MCF 10A (cell line): ENCODE measurements around the gene CACNA1B. TPM values are rescaled to one million over a fixed set of nuclear protein-coding genes. Genes with fewer than 3 reads are reported as not detected.
"Not testable (repeated sequence)": the region's sequence is repeated elsewhere in the genome, so short reads cannot be mapped to it uniquely, and the experiment has no call there.

Source experiments
- Bru-seq: library from RNA; stranded (reverse); fragments of 400-500 nt; gene quantifications from one replicate; lab custom pipeline; 2021; lab: Mats Ljungman, UMichigan
- BruChase-seq, 2 experiments: library from RNA; stranded (reverse); fragments of 400-500 nt; gene quantifications; one replicate each; lab custom pipeline; 2021; lab: Mats Ljungman, UMichigan
- BruUV-seq: library from RNA; stranded (reverse); fragments of 400-500 nt; replicated peaks from 2 replicates; lab custom pipeline; 2021; lab: Mats Ljungman, UMichigan
- CTCF ChIA-PET: fragments of 300-600 bp; sonication (Branson Sonifier 250); formaldehyde crosslinking; extraction: SDS; loops from one replicate; lab custom pipeline; 2021; ENCODE audit warnings: antibody characterized with exemption, inconsistent platforms; lab: Yijun Ruan, JAX
- POLR2A ChIA-PET: fragments of 300-600, 350-650 bp; sonication (Branson Sonifier 250); formaldehyde crosslinking; extraction: SDS; loops from one replicate; lab custom pipeline; 2020; ENCODE audit warnings: antibody characterized with exemption, inconsistent platforms; lab: Yijun Ruan, JAX
- DNase-seq: peaks from one replicate; pipeline ENCODE4 v3.0.0-alpha.2; 2018; ENCODE audit not compliant: unreplicated experiment
- H3K27ac Mint-ChIP-seq: one replicate; pipeline ENCODE4 v1.8.0; 2022; ENCODE audit warnings: mild to moderate bottlenecking, low read depth, mixed read lengths; ENCODE audit not compliant: unreplicated experiment
- H3K27me3 Mint-ChIP-seq: one replicate; pipeline ENCODE4 v1.8.0; 2022; ENCODE audit warnings: mixed read lengths; ENCODE audit not compliant: insufficient read depth, unreplicated experiment
- H3K36me3 Mint-ChIP-seq: one replicate; pipeline ENCODE4 v1.8.0; 2022; ENCODE audit warnings: mild to moderate bottlenecking, moderate library complexity, mixed read lengths; ENCODE audit not compliant: insufficient read depth, unreplicated experiment
- H3K4me1 Mint-ChIP-seq: one replicate; pipeline ENCODE4 v1.8.0; 2022; ENCODE audit warnings: mixed read lengths; ENCODE audit not compliant: insufficient read depth, unreplicated experiment
- H3K4me3 Mint-ChIP-seq: one replicate; pipeline ENCODE4 v1.8.0; 2022; ENCODE audit warnings: mild to moderate bottlenecking, moderate library complexity, mixed read lengths; ENCODE audit not compliant: unreplicated experiment
- H3K9me3 Mint-ChIP-seq: one replicate; pipeline ENCODE4 v1.8.0; 2022; ENCODE audit warnings: mixed read lengths; ENCODE audit not compliant: unreplicated experiment
- CTCF ChIP-seq: fragments of 200-600 bp; IDR thresholded peaks from one replicate; pipeline ENCODE4 v1.8.0; 2022; ENCODE audit warnings: antibody characterized with exemption, mild to moderate bottlenecking; ENCODE audit not compliant: unreplicated experiment
- intact Hi-C: fragments of 100-400 bp; cut with micrococcal nuclease; formaldehyde crosslinking; loops from 2 replicates; pipeline ENCODE4 v1.14.1; 2022
- long read RNA-seq: library from polyadenylated mRNA; stranded (forward); transcript quantifications from one replicate; pipeline ENCODE4 v2.0.0, GENCODE V29; 2022
- total RNA-seq: library from RNA; stranded (reverse); gene quantifications from 2 replicates; pipeline ENCODE4 v1.2.3, GENCODE V29; 2022

The CACNA1B gene
- total RNA-seq (not detected in 2 replicates), Bru-seq, nascent RNA (percentile 8 among the genes with signal in this experiment), BruChase-seq, experiment 1, labeled RNA remaining after a 6-hour chase (percentile 21 among the genes with signal in this experiment), BruChase-seq, experiment 2, labeled RNA remaining after a 2-hour chase (percentile 11 among the genes with signal in this experiment)
- long read RNA-seq = 0 reads

GRCh38 chr9:137877506-137878122 lies at the start of gene CACNA1B:
Gene CACNA1B (plus strand): TSS chr9:137877782. CDS start chr9:137877934, 152 bp downstream.
- H3K27me3 Mint-ChIP-seq, DNase-seq, BruUV-seq, H3K36me3 Mint-ChIP-seq, H3K4me3 Mint-ChIP-seq, H3K4me1 Mint-ChIP-seq, H3K27ac Mint-ChIP-seq, intact Hi-C loops, POLR2A ChIA-PET: not testable (repeated sequence)
- CTCF ChIA-PET = interaction anchor here (0.6 kb wide), 1 partner anchor 156 kb away, joined by 5 read pairs; no protein-coding TSS in a partner anchor
- peaks cover 16% of the 10 kb centered on the region for H3K9me3 Mint-ChIP-seq

DNA sequence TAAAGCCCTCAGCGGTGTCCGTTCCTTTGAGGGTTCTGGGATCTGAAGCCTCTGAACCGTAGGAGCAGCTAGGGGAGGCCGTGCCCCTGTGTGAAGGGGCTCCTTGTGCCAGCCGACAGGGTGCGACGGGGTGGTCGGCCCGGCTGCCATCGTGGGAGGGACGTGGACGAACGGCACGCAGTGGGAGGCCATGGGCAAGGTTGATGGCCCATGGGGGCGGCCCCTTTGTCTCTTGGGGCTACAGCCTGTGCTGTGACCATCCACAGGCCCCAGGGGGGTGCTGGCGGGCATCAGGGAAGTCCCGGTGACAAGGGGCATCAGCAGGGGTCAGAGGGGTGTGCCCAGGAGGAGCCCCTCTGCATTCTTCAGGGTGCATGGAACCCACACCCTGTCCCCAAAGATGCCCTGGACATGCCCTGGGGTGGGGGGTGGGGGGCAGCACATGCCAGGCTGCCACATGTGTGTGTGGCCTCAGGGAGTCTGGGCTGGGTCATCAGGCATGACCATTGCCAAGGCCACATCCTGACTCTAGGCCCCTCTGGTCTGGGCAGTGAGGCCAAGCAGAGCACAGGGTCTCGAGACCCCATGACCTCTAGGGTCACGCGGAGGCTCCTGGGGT lies 49.6 kb upstream of the CACNA1B start:
- Mint-ChIP-seq H3K27me3 (no peaks in the 10 kb centered on the region), H3K4me1 (no peaks in the 10 kb centered on the region), H3K27ac (no peak overlapping the region), H3K4me3 (no peak overlapping the region), H3K9me3 (no peaks in the 10 kb centered on the region), H3K36me3 (peaks cover 53% of the 10 kb centered on the region)
- POLR2A ChIA-PET = no interaction called here
- CTCF ChIA-PET = no interaction called here
- DNase-seq = no peak
- no peak for TF ChIP-seq CTCF
- BruUV-seq = no TSS peak
- intact Hi-C loops = no loop called here

DNA sequence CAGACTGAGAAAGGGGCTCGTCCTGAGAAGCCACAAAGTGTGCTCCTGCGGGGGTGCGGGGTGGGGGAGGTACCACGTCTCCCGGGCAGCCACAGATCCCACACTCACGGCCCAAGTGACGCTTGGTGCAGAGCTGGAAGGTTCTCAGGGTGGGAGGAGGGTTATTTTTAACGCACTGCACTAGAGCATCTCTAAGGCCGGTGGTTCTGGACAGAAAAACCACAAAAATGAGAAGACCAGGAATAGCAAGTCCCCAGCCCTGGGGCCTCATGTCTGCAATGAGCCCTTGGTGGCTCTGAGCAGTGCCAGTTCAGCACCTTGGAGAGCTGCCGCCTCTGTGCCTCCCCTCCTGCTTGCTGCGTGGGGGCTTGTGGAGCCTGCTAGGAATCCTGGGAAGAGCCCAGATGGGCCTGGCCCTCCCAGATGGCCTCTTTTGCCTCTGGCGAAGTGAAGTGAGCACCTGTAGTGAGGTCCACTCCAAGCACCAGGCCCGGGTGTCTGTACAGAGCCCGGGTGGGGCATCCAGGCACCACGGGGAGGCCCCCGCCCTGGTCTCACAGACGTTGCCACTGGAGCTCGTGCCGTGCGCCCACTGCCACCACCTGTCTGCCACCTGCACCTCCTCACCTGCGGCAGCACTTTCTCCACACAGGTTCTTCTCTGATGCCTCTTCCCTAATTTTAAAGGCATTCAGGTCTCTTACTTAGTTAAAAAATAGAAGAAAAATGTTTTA lies 48.9 kb upstream of the CACNA1B start:
- peak; percentile 13 for DNase-seq
- BruUV-seq = no TSS peak
- Mint-ChIP-seq H3K36me3 (peaks cover 53% of the 10 kb centered on the region), H3K27me3 (no peaks in the 10 kb centered on the region), H3K27ac (no peak overlapping the region), H3K4me1 (no peaks in the 10 kb centered on the region), H3K9me3 (no peaks in the 10 kb centered on the region), H3K4me3 (no peak overlapping the region)
- ChIA-PET POLR2A (no interaction called here), CTCF (no interaction called here)
- TF ChIP-seq CTCF = no peak
- intact Hi-C loops = no loop called here

- Mint-ChIP-seq H3K4me1 (no peaks in the 10 kb centered on the region), H3K4me3 (no peak overlapping the region), H3K36me3 (peaks cover 50% of the 10 kb centered on the region), H3K27me3 (no peaks in the 10 kb centered on the region), H3K9me3 (no peaks in the 10 kb centered on the region), H3K27ac (no peak overlapping the region)
- no TSS peak for BruUV-seq
- intact Hi-C loops = no loop called here
- ChIA-PET POLR2A (no interaction called here), CTCF (no interaction called here)
- no peak for DNase-seq
- TF ChIP-seq CTCF = no peak
Observed at GRCh38 chr9:137829260-137829996, 48.2 kb upstream of the CACNA1B start.
